HepG2 (cell line): ENCODE measurements around the gene ARX.

Experiments used
- ELK4 ChIP-seq: sonication (generic); formaldehyde crosslinking; IDR thresholded peaks from 2 replicates; pipeline ENCODE4 v1.9.0; 2021; ENCODE audit warnings: missing genetic modification reagents, borderline replicate concordance
- FOXP1 ChIP-seq, 2 experiments: fragments of 450-650 bp in 1 of 2; IDR thresholded peaks; 2 replicates each; pipeline ENCODE4 v1.6.1; 2017 to 2018; ENCODE audit warnings: antibody characterized with exemption in 1 of 2
- HNF4A ChIP-seq: sonication (generic); formaldehyde crosslinking; IDR thresholded peaks from 2 replicates; pipeline ENCODE4 v1.4.0; 2020; ENCODE audit warnings: missing genetic modification reagents
- MIXL1 ChIP-seq: IDR thresholded peaks from 2 replicates; pipeline ENCODE4 v1.6.1; 2016
- NR1H2 ChIP-seq: sonication (generic); formaldehyde crosslinking; IDR thresholded peaks from 2 replicates; pipeline ENCODE4 v1.8.1; 2022; ENCODE audit warnings: low read depth, missing genetic modification reagents, borderline replicate concordance
- PATZ1 ChIP-seq: sonication (generic); formaldehyde crosslinking; IDR thresholded peaks from 2 replicates; pipeline ENCODE4 v1.4.0; 2020; ENCODE audit warnings: missing genetic modification reagents
- POLR2AphosphoS2 ChIP-seq: IDR thresholded peaks from 2 replicates; pipeline ENCODE4 v1.6.1; 2011; ENCODE audit warnings: low read depth, low read length, improper control_type of control experiment
- SP1 ChIP-seq, 2 experiments: fragments of 450-650 bp in 1 of 2; sonication (generic) in 1 of 2; formaldehyde crosslinking in 1 of 2; IDR thresholded peaks; 2 replicates each; pipeline versions ENCODE4 v1.4.0 to v1.6.1; 2016 to 2020; ENCODE audit warnings: missing genetic modification reagents in 1 of 2
- WIZ ChIP-seq: sonication (generic); formaldehyde crosslinking; IDR thresholded peaks from 2 replicates; pipeline ENCODE4 v1.5.1; 2020; ENCODE audit warnings: mild to moderate bottlenecking, missing genetic modification reagents
- ZFP36 ChIP-seq: fragments of 150-350 bp; IDR thresholded peaks from 2 replicates; pipeline ENCODE4 v1.6.1; 2018; ENCODE audit warnings: borderline replicate concordance, low read length, low read depth; ENCODE audit not compliant: partially characterized antibody
- ZNF30 ChIP-seq: sonication (generic); formaldehyde crosslinking; IDR thresholded peaks from 2 replicates; pipeline ENCODE4 v1.5.0; 2020; ENCODE audit warnings: mild to moderate bottlenecking, missing genetic modification reagents
- ZNF589 ChIP-seq: sonication (generic); formaldehyde crosslinking; conservative IDR thresholded peaks from 2 replicates; pipeline ENCODE4 v1.8.0; 2022; ENCODE audit warnings: mild to moderate bottlenecking, moderate library complexity, missing genetic modification reagents
- ZNF891 ChIP-seq: sonication (generic); formaldehyde crosslinking; IDR thresholded peaks from 2 replicates; pipeline ENCODE4 v1.5.0; 2020; ENCODE audit warnings: mild to moderate bottlenecking, missing genetic modification reagents

- no peak for TF ChIP-seq FOXP1 (IDR thresholded peaks at IDR 0.05)
- TF ChIP-seq FOXP1 (CRISPR knock-in tag; IDR thresholded peaks at IDR 0.05): no peak
- no peak for TF ChIP-seq ELK4 (CRISPR knock-in tag)
- no peak for TF ChIP-seq WIZ (CRISPR knock-in tag)
- TF ChIP-seq POLR2AphosphoS2: no peak
- no peak for TF ChIP-seq MIXL1 (CRISPR knock-in tag)
- no peak for TF ChIP-seq HNF4A
- TF ChIP-seq ZNF891 (CRISPR knock-in tag): no peak
- no peak for TF ChIP-seq SP1 (IDR thresholded peaks at IDR 0.05)
- no peak for TF ChIP-seq SP1 (CRISPR knock-in tag; IDR thresholded peaks at IDR 0.05)
- TF ChIP-seq ZFP36: no peak
- no peak for TF ChIP-seq ZNF30 (CRISPR knock-in tag)
- TF ChIP-seq ZNF589 (CRISPR knock-in tag): no peak
- no peak for TF ChIP-seq NR1H2 (CRISPR knock-in tag)
- no peak for TF ChIP-seq PATZ1 (CRISPR knock-in tag)
Measured at GRCh38 chrX:25049971-25050370, 34.2 kb upstream of the ARX start.
